Transverse colon (tissue), 3 donors: ENCODE results near the gene FURIN.

ENCODE experiments used
- POLR2A ChIP-seq: fragments of 450-650 bp; IDR thresholded peaks from one replicate; pipeline ENCODE4 v1.6.1; 2016; ENCODE audit warnings: antibody characterized with exemption, mild to moderate bottlenecking, moderate library complexity
- TF ChIP-seq, protein P1 (sequence below), 5 experiments: fragments of 200-600 bp in 3 of 5; fragments of 450-650 bp in 2 of 5; sonication (generic) in 3 of 5; IDR thresholded peaks; 1 replicate in 2 of 5; 2 replicates in 3 of 5; pipeline ENCODE4 v1.5.1; 2016 to 2017; ENCODE audit warnings: antibody characterized with exemption in 5 of 5, inconsistent platforms in 3 of 5, mild to moderate bottlenecking in 2 of 5, moderate library complexity in 1 of 5

DNA sequence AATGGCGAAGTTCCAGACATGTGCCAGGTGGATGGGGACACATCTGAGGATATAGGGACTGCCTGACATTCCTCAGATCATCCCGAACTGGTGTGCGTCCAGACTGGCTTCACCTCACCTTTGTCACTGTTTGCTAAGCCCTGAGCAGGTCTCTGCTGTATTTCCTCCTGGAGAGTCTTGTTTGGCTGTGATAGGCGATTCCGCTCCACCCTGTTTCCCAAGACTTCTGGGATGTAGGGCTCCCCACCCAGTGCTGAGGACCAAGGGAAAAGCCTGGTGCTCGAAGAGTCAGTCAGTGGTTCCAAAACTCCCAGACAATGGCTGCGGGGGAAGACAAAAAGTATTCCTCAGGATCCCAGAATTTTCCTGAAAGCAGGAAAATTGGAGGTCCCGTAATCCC, 11.1 kb upstream of the FURIN start:
- TF ChIP-seq, protein P1, sequence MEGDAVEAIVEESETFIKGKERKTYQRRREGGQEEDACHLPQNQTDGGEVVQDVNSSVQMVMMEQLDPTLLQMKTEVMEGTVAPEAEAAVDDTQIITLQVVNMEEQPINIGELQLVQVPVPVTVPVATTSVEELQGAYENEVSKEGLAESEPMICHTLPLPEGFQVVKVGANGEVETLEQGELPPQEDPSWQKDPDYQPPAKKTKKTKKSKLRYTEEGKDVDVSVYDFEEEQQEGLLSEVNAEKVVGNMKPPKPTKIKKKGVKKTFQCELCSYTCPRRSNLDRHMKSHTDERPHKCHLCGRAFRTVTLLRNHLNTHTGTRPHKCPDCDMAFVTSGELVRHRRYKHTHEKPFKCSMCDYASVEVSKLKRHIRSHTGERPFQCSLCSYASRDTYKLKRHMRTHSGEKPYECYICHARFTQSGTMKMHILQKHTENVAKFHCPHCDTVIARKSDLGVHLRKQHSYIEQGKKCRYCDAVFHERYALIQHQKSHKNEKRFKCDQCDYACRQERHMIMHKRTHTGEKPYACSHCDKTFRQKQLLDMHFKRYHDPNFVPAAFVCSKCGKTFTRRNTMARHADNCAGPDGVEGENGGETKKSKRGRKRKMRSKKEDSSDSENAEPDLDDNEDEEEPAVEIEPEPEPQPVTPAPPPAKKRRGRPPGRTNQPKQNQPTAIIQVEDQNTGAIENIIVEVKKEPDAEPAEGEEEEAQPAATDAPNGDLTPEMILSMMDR (IDR thresholded peaks at IDR 0.05): no peak
- TF ChIP-seq POLR2A: no peak
